Measurements from ENCODE around the gene LSM12.

LSM12 gene

DNA sequence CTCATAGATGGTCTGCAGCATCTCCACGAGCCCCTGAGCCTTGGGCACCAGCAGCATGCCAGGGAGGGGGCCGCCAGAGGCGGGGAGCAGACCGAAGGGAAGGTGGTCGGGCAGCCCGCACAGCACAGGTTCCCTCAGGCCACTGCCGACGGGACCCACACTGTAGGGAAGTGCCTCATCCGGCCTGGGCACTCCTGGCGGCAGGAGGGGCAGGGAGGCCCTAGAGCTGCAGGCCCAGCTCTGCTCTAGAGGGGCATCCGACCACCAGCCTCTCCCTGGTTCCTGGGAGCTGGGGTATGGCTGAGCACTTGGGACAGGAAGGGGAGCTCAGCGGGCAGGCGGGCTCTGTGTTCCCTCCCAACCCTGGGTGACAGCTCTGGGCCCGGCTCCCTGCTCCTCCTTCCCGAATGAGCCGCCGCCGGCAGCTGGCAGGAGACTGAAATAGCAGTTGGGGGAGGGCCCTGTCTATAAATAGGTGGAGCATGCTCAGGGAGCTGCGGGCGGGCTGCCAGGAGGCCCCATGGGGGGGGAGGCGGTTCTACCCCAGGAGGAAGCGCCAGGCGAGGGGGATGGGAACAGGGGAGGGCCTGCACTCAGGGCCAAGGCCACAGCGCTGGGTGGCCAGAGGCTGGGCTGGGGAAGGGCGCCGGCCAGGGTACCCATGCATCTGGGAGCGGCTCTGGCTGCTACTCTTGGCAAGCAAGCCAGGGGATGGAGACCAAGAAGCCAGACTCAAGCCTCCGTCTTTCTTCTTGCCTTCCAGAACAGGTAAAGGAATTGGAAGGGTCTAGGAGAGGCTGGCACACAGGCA, 44.6 kb upstream of the LSM12 start (continued):
- TF ChIP-seq ZNF488 (tag by site-specific recombination; IDR thresholded peaks at IDR 0.05): no peak
- TF ChIP-seq, protein P1, sequence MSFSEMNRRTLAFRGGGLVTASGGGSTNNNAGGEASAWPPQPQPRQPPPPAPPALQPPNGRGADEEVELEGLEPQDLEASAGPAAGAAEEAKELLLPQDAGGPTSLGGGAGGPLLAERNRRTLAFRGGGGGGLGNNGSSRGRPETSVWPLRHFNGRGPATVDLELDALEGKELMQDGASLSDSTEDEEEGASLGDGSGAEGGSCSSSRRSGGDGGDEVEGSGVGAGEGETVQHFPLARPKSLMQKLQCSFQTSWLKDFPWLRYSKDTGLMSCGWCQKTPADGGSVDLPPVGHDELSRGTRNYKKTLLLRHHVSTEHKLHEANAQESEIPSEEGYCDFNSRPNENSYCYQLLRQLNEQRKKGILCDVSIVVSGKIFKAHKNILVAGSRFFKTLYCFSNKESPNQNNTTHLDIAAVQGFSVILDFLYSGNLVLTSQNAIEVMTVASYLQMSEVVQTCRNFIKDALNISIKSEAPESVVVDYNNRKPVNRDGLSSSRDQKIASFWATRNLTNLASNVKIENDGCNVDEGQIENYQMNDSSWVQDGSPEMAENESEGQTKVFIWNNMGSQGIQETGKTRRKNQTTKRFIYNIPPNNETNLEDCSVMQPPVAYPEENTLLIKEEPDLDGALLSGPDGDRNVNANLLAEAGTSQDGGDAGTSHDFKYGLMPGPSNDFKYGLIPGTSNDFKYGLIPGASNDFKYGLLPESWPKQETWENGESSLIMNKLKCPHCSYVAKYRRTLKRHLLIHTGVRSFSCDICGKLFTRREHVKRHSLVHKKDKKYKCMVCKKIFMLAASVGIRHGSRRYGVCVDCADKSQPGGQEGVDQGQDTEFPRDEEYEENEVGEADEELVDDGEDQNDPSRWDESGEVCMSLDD (tag by site-specific recombination; IDR thresholded peaks at IDR 0.05): peak; percentile 83
- TF ChIP-seq ZNF174 (tag by site-specific recombination; IDR thresholded peaks at IDR 0.05): no peak
- TF ChIP-seq, protein P2, sequence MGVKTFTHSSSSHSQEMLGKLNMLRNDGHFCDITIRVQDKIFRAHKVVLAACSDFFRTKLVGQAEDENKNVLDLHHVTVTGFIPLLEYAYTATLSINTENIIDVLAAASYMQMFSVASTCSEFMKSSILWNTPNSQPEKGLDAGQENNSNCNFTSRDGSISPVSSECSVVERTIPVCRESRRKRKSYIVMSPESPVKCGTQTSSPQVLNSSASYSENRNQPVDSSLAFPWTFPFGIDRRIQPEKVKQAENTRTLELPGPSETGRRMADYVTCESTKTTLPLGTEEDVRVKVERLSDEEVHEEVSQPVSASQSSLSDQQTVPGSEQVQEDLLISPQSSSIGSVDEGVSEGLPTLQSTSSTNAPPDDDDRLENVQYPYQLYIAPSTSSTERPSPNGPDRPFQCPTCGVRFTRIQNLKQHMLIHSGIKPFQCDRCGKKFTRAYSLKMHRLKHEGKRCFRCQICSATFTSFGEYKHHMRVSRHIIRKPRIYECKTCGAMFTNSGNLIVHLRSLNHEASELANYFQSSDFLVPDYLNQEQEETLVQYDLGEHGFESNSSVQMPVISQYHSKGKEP (tag by site-specific recombination; IDR thresholded peaks at IDR 0.05): peak; percentile 43; the same call in 1 of the 2 replicates
- TF ChIP-seq ZNF184 (tag by site-specific recombination; IDR thresholded peaks at IDR 0.05): 0 out of 2 replicates have a peak, but pooled peaks have one; percentile 56
- peak; percentile 94 for TF ChIP-seq GLIS1 (tag by site-specific recombination; IDR thresholded peaks at IDR 0.05)
- 0 out of 2 replicates have a peak, but pooled peaks have one; percentile 27 for TF ChIP-seq ZNF843 (tag by site-specific recombination; IDR thresholded peaks at IDR 0.05)
- peak; percentile 97 for TF ChIP-seq ZNF398 (tag by site-specific recombination; IDR thresholded peaks at IDR 0.05)
- peak; percentile 84; the same call in 1 of the 2 replicates for TF ChIP-seq ZSCAN30 (tag by site-specific recombination; IDR thresholded peaks at IDR 0.05)
- TF ChIP-seq, protein P3, sequence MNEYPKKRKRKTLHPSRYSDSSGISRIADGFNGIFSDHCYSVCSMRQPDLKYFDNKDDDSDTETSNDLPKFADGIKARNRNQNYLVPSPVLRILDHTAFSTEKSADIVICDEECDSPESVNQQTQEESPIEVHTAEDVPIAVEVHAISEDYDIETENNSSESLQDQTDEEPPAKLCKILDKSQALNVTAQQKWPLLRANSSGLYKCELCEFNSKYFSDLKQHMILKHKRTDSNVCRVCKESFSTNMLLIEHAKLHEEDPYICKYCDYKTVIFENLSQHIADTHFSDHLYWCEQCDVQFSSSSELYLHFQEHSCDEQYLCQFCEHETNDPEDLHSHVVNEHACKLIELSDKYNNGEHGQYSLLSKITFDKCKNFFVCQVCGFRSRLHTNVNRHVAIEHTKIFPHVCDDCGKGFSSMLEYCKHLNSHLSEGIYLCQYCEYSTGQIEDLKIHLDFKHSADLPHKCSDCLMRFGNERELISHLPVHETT (tag by site-specific recombination; IDR thresholded peaks at IDR 0.05): peak; percentile 28; the same call in 1 of the 2 replicates
- 0 out of 2 replicates have a peak, but pooled peaks have one; percentile 63 for TF ChIP-seq ZNF24 (tag by site-specific recombination; IDR thresholded peaks at IDR 0.05)
- TF ChIP-seq ZIC2 (tag by site-specific recombination; IDR thresholded peaks at IDR 0.05): peak; percentile 90
- TF ChIP-seq TCF7L2 (IDR thresholded peaks at IDR 0.05; ENCODE audit: borderline replicate concordance, low read depth, low read length): no peak
- TF ChIP-seq ZNF600 (tag by site-specific recombination; IDR thresholded peaks at IDR 0.05): peak; percentile 95
- TF ChIP-seq SP7 (tag by site-specific recombination; IDR thresholded peaks at IDR 0.05): peak; percentile 85
- TF ChIP-seq ZNF449 (tag by site-specific recombination; IDR thresholded peaks at IDR 0.05): no peak
- 0 out of 2 replicates have a peak, but pooled peaks have one; percentile 25 for TF ChIP-seq ZNF701 (tag by site-specific recombination; IDR thresholded peaks at IDR 0.05)
- no peak for TF ChIP-seq ZNF202 (tag by site-specific recombination; IDR thresholded peaks at IDR 0.05; ENCODE audit: borderline replicate concordance)
- no peak for TF ChIP-seq ZNF157 (tag by site-specific recombination; IDR thresholded peaks at IDR 0.05)
- no peak for TF ChIP-seq ZNF292 (tag by site-specific recombination; IDR thresholded peaks at IDR 0.05; ENCODE audit: borderline replicate concordance, low read depth)
- TF ChIP-seq ZFP69B (tag by site-specific recombination; IDR thresholded peaks at IDR 0.05): peak; percentile 84
- TF ChIP-seq ZNF391 (tag by site-specific recombination; IDR thresholded peaks at IDR 0.05; ENCODE audit: borderline replicate concordance, low read depth): peak; percentile 54; the same call in 1 of the 2 replicates
- TF ChIP-seq, protein P4, sequence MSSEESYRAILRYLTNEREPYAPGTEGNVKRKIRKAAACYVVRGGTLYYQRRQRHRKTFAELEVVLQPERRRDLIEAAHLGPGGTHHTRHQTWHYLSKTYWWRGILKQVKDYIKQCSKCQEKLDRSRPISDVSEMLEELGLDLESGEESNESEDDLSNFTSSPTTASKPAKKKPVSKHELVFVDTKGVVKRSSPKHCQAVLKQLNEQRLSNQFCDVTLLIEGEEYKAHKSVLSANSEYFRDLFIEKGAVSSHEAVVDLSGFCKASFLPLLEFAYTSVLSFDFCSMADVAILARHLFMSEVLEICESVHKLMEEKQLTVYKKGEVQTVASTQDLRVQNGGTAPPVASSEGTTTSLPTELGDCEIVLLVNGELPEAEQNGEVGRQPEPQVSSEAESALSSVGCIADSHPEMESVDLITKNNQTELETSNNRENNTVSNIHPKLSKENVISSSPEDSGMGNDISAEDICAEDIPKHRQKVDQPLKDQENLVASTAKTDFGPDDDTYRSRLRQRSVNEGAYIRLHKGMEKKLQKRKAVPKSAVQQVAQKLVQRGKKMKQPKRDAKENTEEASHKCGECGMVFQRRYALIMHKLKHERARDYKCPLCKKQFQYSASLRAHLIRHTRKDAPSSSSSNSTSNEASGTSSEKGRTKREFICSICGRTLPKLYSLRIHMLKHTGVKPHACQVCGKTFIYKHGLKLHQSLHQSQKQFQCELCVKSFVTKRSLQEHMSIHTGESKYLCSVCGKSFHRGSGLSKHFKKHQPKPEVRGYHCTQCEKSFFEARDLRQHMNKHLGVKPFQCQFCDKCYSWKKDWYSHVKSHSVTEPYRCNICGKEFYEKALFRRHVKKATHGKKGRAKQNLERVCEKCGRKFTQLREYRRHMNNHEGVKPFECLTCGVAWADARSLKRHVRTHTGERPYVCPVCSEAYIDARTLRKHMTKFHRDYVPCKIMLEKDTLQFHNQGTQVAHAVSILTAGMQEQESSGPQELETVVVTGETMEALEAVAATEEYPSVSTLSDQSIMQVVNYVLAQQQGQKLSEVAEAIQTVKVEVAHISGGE (tag by site-specific recombination; conservative IDR thresholded peaks at IDR 0.05; ENCODE audit: low read depth): peak; percentile 32; the same call in 1 of the 2 replicates
- TF ChIP-seq ZNF596 (tag by site-specific recombination; IDR thresholded peaks at IDR 0.05): 0 out of 2 replicates have a peak, but pooled peaks have one; percentile 13

Measured in HEK293 (cell line).